Tibial nerve (tissue), 4 donors: ENCODE data around the gene JAZF1. TPM values are rescaled to one million over a fixed set of nuclear protein-coding genes. Genes with fewer than 3 reads are reported as not detected.

Source experiments
- DNase-seq, 2 donors: peaks; one replicate each; pipeline ENCODE4 v3.0.0-alpha.2; 2019; ENCODE audit warnings: low spot score in 2 of 2
- H3K27ac ChIP-seq, 4 donors: fragments of 200-600 bp; sonication (generic) in 3 of 4; one replicate each; pipeline ENCODE4 v1.5.1; 2017 to 2019; ENCODE audit warnings: mild to moderate bottlenecking in 1 of 4
- H3K27me3 ChIP-seq, 2 donors: fragments of 200-600 bp; sonication (generic) in 1 of 2; one replicate each; pipeline versions ENCODE4 v1.5.1 to v1.6.0; 2017 to 2019
- H3K36me3 ChIP-seq, 3 donors: fragments of 200-600 bp; sonication (generic); one replicate each; pipeline ENCODE4 v1.5.1; 2018 to 2019
- H3K4me1 ChIP-seq, 4 donors: fragments of 200-600 bp; sonication (generic) in 3 of 4; one replicate each; pipeline ENCODE4 v1.5.1; 2017 to 2019
- H3K4me3 ChIP-seq, 4 donors: fragments of 200-600 bp; sonication (generic) in 3 of 4; one replicate each; pipeline ENCODE4 v1.5.1; 2017 to 2019; ENCODE audit warnings: mild to moderate bottlenecking in 1 of 4, moderate library complexity in 1 of 4
- H3K9me3 ChIP-seq, 4 donors: fragments of 200-600 bp; sonication (generic) in 3 of 4; one replicate each; pipeline ENCODE4 v1.5.1; 2017 to 2019
- EP300 ChIP-seq, 2 donors: sonication (generic); formaldehyde crosslinking; IDR thresholded peaks; one replicate each; pipeline ENCODE4 v1.6.1; 2017; ENCODE audit warnings: antibody characterized with exemption in 2 of 2, mild to moderate bottlenecking in 1 of 2
- POLR2A ChIP-seq, 2 donors: fragments of 450-650 bp; IDR thresholded peaks; one replicate each; pipeline ENCODE4 v1.6.1; 2017; ENCODE audit warnings: antibody characterized with exemption in 2 of 2, mild to moderate bottlenecking in 2 of 2, moderate library complexity in 2 of 2
- WGBS, 2 donors: methylation state at CpG; one replicate each; pipeline ENCODE4 v1.1.5; 2018; 5-methylcytosine and 5-hydroxymethylcytosine counted together
- total RNA-seq, 4 donors: library from RNA; depleted of rRNA; stranded (reverse); fragments of >200 nt; gene quantifications; one replicate each; pipeline ENCODE4 v1.1.0, GENCODE V29; 2016
- TF ChIP-seq, protein P1 (sequence below), 5 experiments: fragments of 200-600 bp in 3 of 5; fragments of 450-650 bp in 2 of 5; sonication (generic) in 3 of 5; IDR thresholded peaks; one replicate each; pipeline ENCODE4 v1.5.1; 2016 to 2019; ENCODE audit warnings: antibody characterized with exemption in 5 of 5, mild to moderate bottlenecking in 3 of 5, moderate library complexity in 2 of 5

The JAZF1 gene
- total RNA-seq, 4 donors from 2014 or later = 6.9 to 17.5 (median 10.7) TPM

DNA sequence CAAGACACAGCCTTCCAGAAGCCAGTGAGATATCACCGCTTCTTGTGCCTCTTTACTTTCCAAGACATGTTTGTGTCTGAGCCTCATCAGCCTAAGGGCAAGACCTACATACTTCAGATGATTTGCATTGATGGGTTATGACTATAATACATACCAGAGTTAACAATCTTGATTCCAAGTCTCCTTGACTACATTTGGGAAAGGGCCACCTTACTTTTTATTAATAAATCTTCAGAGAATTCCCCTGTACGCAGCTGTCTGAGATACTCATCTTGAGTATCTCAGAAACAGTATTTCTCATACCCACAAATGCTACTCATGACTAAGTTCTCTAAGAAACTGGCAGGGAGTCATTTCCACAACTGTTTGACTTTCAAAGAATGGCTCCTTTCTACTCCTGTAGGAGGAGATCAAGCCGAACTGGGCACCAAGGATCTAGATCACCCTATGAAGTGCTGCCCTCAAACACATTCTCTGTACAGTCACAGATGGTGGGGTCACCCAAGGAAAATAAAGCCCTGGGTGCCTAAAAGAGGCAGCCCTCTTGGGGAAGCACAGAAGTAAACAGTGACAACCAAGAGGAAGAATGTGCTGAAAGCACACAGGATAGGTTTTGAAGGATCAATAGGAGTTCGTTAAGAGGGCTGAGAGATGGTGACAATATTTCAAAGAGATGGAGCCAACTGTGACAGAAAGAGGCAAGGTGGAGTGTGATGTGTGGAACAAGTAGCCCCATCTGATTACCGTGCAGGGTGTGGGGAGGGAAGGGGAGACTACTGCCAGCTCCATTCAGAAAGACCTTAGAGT lies 138.9 kb downstream of the JAZF1 start:
- H3K36me3 ChIP-seq = no peaks in the 10 kb centered on the region
- no peak overlapping the region for H3K4me3 ChIP-seq
- TF ChIP-seq POLR2A (IDR thresholded peaks at IDR 0.05) (no peak), EP300 (IDR thresholded peaks at IDR 0.05) (no peak)
- TF ChIP-seq, protein P1, sequence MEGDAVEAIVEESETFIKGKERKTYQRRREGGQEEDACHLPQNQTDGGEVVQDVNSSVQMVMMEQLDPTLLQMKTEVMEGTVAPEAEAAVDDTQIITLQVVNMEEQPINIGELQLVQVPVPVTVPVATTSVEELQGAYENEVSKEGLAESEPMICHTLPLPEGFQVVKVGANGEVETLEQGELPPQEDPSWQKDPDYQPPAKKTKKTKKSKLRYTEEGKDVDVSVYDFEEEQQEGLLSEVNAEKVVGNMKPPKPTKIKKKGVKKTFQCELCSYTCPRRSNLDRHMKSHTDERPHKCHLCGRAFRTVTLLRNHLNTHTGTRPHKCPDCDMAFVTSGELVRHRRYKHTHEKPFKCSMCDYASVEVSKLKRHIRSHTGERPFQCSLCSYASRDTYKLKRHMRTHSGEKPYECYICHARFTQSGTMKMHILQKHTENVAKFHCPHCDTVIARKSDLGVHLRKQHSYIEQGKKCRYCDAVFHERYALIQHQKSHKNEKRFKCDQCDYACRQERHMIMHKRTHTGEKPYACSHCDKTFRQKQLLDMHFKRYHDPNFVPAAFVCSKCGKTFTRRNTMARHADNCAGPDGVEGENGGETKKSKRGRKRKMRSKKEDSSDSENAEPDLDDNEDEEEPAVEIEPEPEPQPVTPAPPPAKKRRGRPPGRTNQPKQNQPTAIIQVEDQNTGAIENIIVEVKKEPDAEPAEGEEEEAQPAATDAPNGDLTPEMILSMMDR (IDR thresholded peaks at IDR 0.05) = no peak
- H3K9me3 ChIP-seq = no peaks in the 10 kb centered on the region
- H3K27ac ChIP-seq = no peak overlapping the region
- 78 to 79% methylated on average over 5 of the region's 5 CpGs for WGBS, 2 donors
- peaks cover 0 to 16% (median 2%) of the 10 kb centered on the region in 4 donors for H3K4me1 ChIP-seq
- DNase-seq = no peak
- H3K27me3 ChIP-seq = no peaks in the 10 kb centered on the region

DNA sequence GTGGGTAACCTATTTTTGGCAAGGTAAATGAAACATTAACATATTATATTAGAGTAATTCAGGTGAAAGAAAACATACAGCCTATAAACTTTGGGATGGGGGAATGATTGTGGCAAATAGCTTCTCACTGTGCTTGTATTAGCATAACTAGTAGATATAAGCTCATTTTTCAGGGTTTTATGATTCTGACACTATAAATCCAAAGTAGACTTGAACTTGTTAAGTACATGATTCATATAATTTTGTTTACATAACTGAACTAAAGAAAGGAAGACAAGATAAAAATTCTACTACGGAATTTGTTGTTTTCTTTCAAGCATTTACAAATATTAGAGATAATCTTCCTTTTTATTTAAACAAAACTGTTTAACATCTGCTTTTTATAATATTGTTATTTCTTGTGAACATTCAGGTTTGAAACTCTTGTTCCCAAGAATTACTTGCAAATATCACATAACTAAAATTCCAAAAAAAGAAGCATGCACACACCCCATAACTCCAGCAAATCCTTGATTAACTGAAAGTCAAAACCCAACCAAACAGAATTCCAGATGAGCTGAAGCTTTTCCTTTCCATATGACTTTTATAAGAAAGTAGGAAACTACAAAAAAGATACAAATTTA lies 142.3 kb downstream of the JAZF1 start:
- no peaks in the 10 kb centered on the region for H3K9me3 ChIP-seq
- H3K4me3 ChIP-seq = no peak overlapping the region
- DNase-seq = no peak
- TF ChIP-seq POLR2A (IDR thresholded peaks at IDR 0.05) (no peak), EP300 (IDR thresholded peaks at IDR 0.05) (no peak)
- TF ChIP-seq, protein P1 (IDR thresholded peaks at IDR 0.05) = no peak
- WGBS, 2 donors = 57 to 77% methylated on average over 1 of the region's 1 CpG
- H3K27ac ChIP-seq = no peak overlapping the region
- peaks cover 0 to 11% (median 3%) of the 10 kb centered on the region in 4 donors for H3K4me1 ChIP-seq
- H3K27me3 ChIP-seq = no peaks in the 10 kb centered on the region
- H3K36me3 ChIP-seq = no peaks in the 10 kb centered on the region

DNA sequence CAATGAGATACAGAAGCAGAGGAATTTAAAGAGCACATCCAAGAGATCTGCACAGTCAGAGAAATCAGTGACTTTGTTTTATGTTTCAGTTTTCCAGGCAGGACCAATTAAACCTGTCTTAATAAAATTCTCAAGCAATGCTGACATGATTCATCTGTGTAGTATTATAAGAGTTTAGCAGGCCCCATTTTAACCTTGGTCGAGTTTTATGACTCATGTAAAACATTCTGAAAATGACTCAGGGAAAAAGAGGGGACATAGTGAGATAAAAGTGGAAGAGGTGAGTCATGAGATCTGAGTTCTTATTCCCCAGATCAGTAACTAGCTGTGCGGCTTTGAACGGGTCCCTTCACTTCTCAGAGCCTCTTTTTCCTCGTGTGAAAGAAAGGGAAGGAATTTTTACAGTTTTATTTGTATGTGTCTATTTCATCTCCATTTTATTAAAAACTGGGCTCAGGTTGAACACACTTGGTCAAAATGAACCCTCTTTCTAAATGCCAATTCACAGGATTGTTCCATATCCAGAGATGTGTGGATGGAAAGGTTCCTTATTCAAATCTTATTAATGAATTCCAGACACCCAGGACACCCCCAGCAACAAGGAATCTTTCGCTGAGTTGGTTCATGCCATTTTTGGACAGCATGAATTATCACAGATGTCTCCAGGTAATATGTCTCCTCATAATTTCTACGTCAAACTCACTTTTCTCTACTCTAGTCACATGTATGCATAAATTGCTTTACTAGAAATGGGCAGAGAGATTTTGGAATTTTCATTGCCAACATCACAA lies 143.2 kb downstream of the JAZF1 start:
- H3K9me3 ChIP-seq = no peaks in the 10 kb centered on the region
- H3K27me3 ChIP-seq = no peaks in the 10 kb centered on the region
- no peak for DNase-seq
- no peaks in the 10 kb centered on the region for H3K36me3 ChIP-seq
- WGBS, 2 donors = 62 to 72% methylated on average over 6 of the region's 6 CpGs
- no peak overlapping the region for H3K4me3 ChIP-seq
- TF ChIP-seq EP300 (IDR thresholded peaks at IDR 0.05) (no peak), POLR2A (IDR thresholded peaks at IDR 0.05) (no peak)
- TF ChIP-seq, protein P1 (IDR thresholded peaks at IDR 0.05) = no peak
- peak overlapping the region in 2 of 4 donors; percentile 52 for H3K27ac ChIP-seq
- H3K4me1 ChIP-seq = peaks cover 0 to 11% (median 3%) of the 10 kb centered on the region in 4 donors

DNA sequence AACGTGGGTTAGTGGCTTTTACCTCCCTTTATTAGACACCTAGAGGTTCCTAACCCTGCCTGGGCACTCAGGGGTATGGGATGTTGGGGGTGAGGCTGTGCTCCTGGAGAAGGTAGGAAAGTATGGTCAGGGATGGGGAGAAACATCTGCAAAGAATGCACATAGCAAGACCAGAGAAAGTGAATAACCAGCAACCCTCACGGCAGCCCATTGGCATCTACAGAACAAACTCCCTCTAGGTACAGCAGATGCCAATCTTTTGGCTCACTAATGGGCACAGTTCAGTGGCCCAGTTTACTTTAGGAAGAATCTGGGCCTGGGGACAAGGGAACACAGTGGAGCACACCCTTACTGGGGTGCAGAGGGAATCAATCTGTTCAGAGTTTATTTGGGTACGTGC lies 143.9 kb downstream of the JAZF1 start:
- peak overlapping the region in 1 of 4 donors; percentile 52 for H3K27ac ChIP-seq
- H3K36me3 ChIP-seq = no peaks in the 10 kb centered on the region
- peaks cover 0 to 11% (median 3%) of the 10 kb centered on the region in 4 donors for H3K4me1 ChIP-seq
- WGBS, 2 donors = 69 to 79% methylated on average over 3 of the region's 3 CpGs
- no peak overlapping the region for H3K4me3 ChIP-seq
- no peaks in the 10 kb centered on the region for H3K27me3 ChIP-seq
- no peaks in the 10 kb centered on the region for H3K9me3 ChIP-seq
- TF ChIP-seq, protein P1 (IDR thresholded peaks at IDR 0.05) = no peak
- no peak for TF ChIP-seq EP300 (IDR thresholded peaks at IDR 0.05)
- TF ChIP-seq POLR2A (IDR thresholded peaks at IDR 0.05) = no peak
- no peak for DNase-seq
